Glutamatergic neuron (in vitro differentiated cells): ENCODE results near the gene LRRC36. TPM values are rescaled to one million over a fixed set of nuclear protein-coding genes. Genes with fewer than 3 reads are reported as not detected.

Source experiments
- DNase-seq: peaks from one replicate; pipeline ENCODE4 v3.0.0; 2022
- H3K27ac Mint-ChIP-seq: one replicate; pipeline ENCODE4 v1.8.0; 2020; ENCODE audit warnings: mild to moderate bottlenecking, mixed read lengths, inconsistent platforms; ENCODE audit not compliant: unreplicated experiment
- H3K27me3 Mint-ChIP-seq: one replicate; pipeline ENCODE4 v1.8.0; 2020; ENCODE audit warnings: mild to moderate bottlenecking, moderate library complexity, mixed read lengths, inconsistent platforms; ENCODE audit not compliant: unreplicated experiment
- H3K36me3 Mint-ChIP-seq: one replicate; pipeline ENCODE4 v1.8.0; 2020; ENCODE audit warnings: mild to moderate bottlenecking, mixed read lengths, inconsistent platforms; ENCODE audit not compliant: unreplicated experiment
- H3K4me1 Mint-ChIP-seq: one replicate; pipeline ENCODE4 v1.8.0; 2020; ENCODE audit warnings: mild to moderate bottlenecking, low read depth, mixed read lengths, inconsistent platforms; ENCODE audit not compliant: unreplicated experiment
- H3K4me3 Mint-ChIP-seq: one replicate; pipeline ENCODE4 v1.8.0; 2020; ENCODE audit warnings: mild to moderate bottlenecking, mixed read lengths, inconsistent platforms; ENCODE audit not compliant: unreplicated experiment
- H3K9me3 Mint-ChIP-seq: one replicate; pipeline ENCODE4 v1.8.0; 2020; ENCODE audit warnings: mild to moderate bottlenecking, moderate library complexity, mixed read lengths, inconsistent platforms; ENCODE audit not compliant: unreplicated experiment
- CTCF ChIP-seq: fragments of 200-600 bp; sonication (generic); IDR thresholded peaks from one replicate; pipeline ENCODE4 v1.5.0; 2021; ENCODE audit not compliant: partially characterized antibody, unreplicated experiment
- total RNA-seq: library from RNA; stranded (reverse); fragmentation: NEBNext Ultra II Directional; extraction: Animal tissue kit (Norgen Biotek cat#: 25700); gene quantifications from one replicate; pipeline ENCODE4 v1.2.1, GENCODE V29; 2021; ENCODE audit not compliant: unreplicated experiment

LRRC36 gene
- total RNA-seq, 1 donor from 2014 or later = not detected

DNA sequence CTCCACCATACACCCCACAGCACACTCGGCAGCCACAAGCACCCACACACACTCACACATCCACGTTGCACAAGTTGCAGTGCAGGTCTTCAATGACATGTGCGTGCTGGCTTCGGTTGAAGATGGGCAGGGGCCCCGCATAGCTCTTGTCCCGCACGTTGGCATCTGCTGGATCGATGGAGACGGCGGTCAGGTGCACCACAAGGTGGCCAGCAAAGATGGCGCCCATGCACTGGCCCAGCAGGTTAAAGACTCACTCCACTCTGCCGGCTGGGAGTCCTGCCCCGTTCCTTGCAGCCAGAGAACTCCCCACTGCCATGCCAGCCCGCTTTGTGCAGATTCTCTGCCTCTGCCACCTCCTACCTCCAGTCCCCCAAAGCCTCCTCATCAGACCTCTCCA, 74.3 kb downstream of the LRRC36 start:
- H3K4me1 Mint-ChIP-seq = peaks cover 4% of the 10 kb centered on the region
- peaks cover 5% of the 10 kb centered on the region for H3K27me3 Mint-ChIP-seq
- H3K9me3 Mint-ChIP-seq = peaks cover 2% of the 10 kb centered on the region
- H3K4me3 Mint-ChIP-seq = no peak overlapping the region
- no peak overlapping the region for H3K27ac Mint-ChIP-seq
- DNase-seq = no peak
- no peak for TF ChIP-seq CTCF
- no peaks in the 10 kb centered on the region for H3K36me3 Mint-ChIP-seq

DNA sequence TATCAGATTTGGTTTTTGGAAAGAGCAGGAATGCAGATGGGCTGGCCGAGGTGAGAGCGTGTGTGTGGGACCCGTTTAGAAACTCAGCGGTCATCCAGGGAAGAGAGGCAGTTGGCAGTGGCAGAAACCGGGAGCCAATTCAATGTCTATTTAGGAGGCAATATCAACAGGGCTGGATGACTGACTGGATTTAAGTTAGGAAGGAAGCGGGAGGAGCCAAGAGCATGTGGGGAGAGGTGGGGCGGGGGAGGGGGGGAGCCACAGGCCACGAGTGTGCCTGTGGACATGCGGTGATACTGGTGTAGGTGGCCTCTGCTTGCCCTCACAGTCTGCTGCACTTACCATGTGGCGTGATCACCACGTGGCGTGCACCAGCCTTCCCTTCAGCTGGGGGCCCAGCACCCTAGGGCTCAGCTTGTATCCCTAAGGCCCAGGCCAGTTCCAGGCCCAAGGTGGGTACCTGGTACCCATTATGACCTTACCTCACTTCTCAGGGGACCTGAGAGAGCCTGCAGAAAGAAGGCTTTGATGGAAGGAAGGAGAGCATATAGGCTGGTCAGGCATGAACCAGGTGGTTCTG, 77.5 kb downstream of the LRRC36 start:
- no peaks in the 10 kb centered on the region for H3K36me3 Mint-ChIP-seq
- no peak for TF ChIP-seq CTCF
- DNase-seq = no peak
- peaks cover 2% of the 10 kb centered on the region for H3K9me3 Mint-ChIP-seq
- H3K4me1 Mint-ChIP-seq = peaks cover 2% of the 10 kb centered on the region
- H3K27me3 Mint-ChIP-seq = peaks cover 8% of the 10 kb centered on the region
- no peak overlapping the region for H3K4me3 Mint-ChIP-seq
- no peak overlapping the region for H3K27ac Mint-ChIP-seq

DNA sequence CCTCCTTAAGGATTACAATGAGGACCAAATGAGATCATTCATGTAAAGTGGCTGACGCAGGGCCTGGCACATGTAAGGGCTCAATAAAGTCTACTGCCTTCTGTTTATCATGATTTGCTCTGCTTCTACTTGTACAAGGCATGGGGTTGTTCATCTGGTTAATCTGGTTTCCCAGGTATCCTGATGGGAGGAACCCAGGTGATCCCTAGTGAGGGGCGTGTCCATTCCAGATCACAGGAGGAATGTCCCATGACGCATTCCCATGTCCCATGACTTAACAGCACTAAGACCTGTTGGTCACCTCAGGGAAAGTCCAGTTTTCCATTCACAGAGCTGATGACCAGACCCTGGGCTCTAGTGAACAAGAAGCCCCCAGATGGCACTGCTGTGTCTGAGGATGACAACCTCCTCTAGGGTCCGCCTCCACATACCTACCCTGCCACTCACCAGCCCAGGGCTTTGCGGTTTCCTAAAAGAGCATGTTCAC, 78.2 kb downstream of the LRRC36 start:
- H3K36me3 Mint-ChIP-seq = no peaks in the 10 kb centered on the region
- no peak overlapping the region for H3K27ac Mint-ChIP-seq
- peaks cover 8% of the 10 kb centered on the region for H3K27me3 Mint-ChIP-seq
- TF ChIP-seq CTCF = no peak
- no peak for DNase-seq
- H3K4me1 Mint-ChIP-seq = peaks cover 2% of the 10 kb centered on the region
- H3K9me3 Mint-ChIP-seq = peaks cover 2% of the 10 kb centered on the region
- no peak overlapping the region for H3K4me3 Mint-ChIP-seq

DNA sequence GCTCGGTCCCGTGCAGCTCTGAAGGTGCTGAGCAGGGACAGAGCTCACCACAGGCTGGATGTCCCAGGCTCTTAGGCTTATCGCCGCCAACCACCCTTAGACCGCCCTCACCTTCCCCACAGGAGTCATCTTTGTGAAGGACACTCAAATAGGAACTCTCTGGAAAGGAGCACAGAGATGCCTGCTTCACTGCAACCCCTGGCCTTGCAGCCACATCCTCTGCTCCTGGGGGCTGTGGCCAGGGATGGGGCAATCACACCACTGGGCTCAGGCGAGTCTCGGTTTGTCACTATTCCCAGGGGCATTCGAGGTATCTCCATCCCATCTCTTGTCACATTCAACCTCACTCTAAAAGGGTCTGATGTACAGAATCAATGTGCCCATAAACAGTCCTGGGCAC, 78.7 kb downstream of the LRRC36 start:
- H3K4me3 Mint-ChIP-seq = no peak overlapping the region
- no peak for TF ChIP-seq CTCF
- no peaks in the 10 kb centered on the region for H3K36me3 Mint-ChIP-seq
- peaks cover 8% of the 10 kb centered on the region for H3K27me3 Mint-ChIP-seq
- no peak for DNase-seq
- no peak overlapping the region for H3K27ac Mint-ChIP-seq
- peaks cover 2% of the 10 kb centered on the region for H3K9me3 Mint-ChIP-seq
- peaks cover 2% of the 10 kb centered on the region for H3K4me1 Mint-ChIP-seq

- no peak for DNase-seq
Observed at GRCh38 chr16:67406111-67406971, 79.7 kb downstream of the LRRC36 start.

More at GRCh38 chr16:67406111-67406971, 79.7 kb downstream of the LRRC36 start:
- peaks cover 8% of the 10 kb centered on the region for H3K27me3 Mint-ChIP-seq
- peaks cover 2% of the 10 kb centered on the region for H3K9me3 Mint-ChIP-seq
- no peak overlapping the region for H3K27ac Mint-ChIP-seq
- H3K4me1 Mint-ChIP-seq = peaks cover 2% of the 10 kb centered on the region
- H3K36me3 Mint-ChIP-seq = no peaks in the 10 kb centered on the region
- H3K4me3 Mint-ChIP-seq = no peak overlapping the region
- no peak for TF ChIP-seq CTCF
